Right ventricle myocardium inferior (tissue), 1 donor: Measurements from ENCODE around the gene STRN. TPM values are rescaled to one million over a fixed set of nuclear protein-coding genes. Genes with fewer than 3 reads are reported as not detected.
A peak's percentile ranks its signal among the peaks of the same experiment; 100 is the strongest.
"Not testable (repeated sequence)": the region's sequence is repeated elsewhere in the genome, so short reads cannot be mapped to it uniquely, and the experiment has no call there.

Experiments
- ATAC-seq: fragments of 200-7000 bp; cut with Tn5 transposase; one replicate; pipeline ENCODE4 v1.9.1; 2020; ENCODE audit warnings: mild to moderate bottlenecking, moderate library complexity
- DNase-seq: peaks from one replicate; pipeline ENCODE4 v3.0.0; 2021; ENCODE audit errors: missing footprints
- intact Hi-C: fragments of 100-400 bp; cut with DNase I; formaldehyde crosslinking; loops from one replicate; pipeline ENCODE4 v1.11.0; 2022
- total RNA-seq: library from RNA; stranded (reverse); fragmentation: NEBNext Ultra II Directional; extraction: Animal tissue kit (Norgen Biotek cat#: 25700); gene quantifications from one replicate; pipeline ENCODE4 v1.2.1, GENCODE V29; 2021
- donor health status: DM: no; HTN: yes; CAD: no; lungs with severe emphysema.

Gene STRN
- total RNA-seq, 1 donor from 2014 or later: 39.8 TPM

GRCh38 chr2:36922629-36923028, 43.7 kb downstream of the STRN start:
- DNase-seq, intact Hi-C loops, ATAC-seq: not testable (repeated sequence)

GRCh38 chr2:36921984-36922383, 44.4 kb downstream of the STRN start:
- intact Hi-C loops: no loop called here
- DNase-seq (no peak), ATAC-seq (no peak)

- intact Hi-C loops: no loop called here
- DNase-seq (no peak), ATAC-seq (no peak)
These were observed 47.1 kb downstream of the STRN start for GRCh38 chr2:36919041-36919837.

GRCh38 chr2:36918307-36918706, 48.0 kb downstream of the STRN start:
- DNase-seq: no peak
- intact Hi-C loops: no loop called here
- ATAC-seq: no peak

- DNase-seq (no peak), ATAC-seq (peak; percentile 46)
- intact Hi-C loops: no loop called here
These were observed 50.7 kb downstream of the STRN start for GRCh38 chr2:36915627-36916026.

- intact Hi-C loops: no loop called here
- ATAC-seq (no peak), DNase-seq (no peak)
These were observed 53.6 kb downstream of the STRN start for GRCh38 chr2:36912695-36913094.

- DNase-seq (no peak), ATAC-seq (no peak)
- intact Hi-C loops: no loop called here
These were observed 55.3 kb downstream of the STRN start for GRCh38 chr2:36911012-36911411.

- DNase-seq (no peak), ATAC-seq (no peak)
- intact Hi-C loops: no loop called here
These were observed 60.1 kb downstream of the STRN start for GRCh38 chr2:36906277-36906676.

- DNase-seq (no peak), ATAC-seq (no peak)
- intact Hi-C loops: no loop called here
These were observed 61.7 kb downstream of the STRN start for GRCh38 chr2:36904636-36905035.

- no peak for DNase-seq
- no peak for ATAC-seq
- intact Hi-C loops: no loop called here
These were observed 63.8 kb downstream of the STRN start for GRCh38 chr2:36902385-36903120.

- intact Hi-C loops: no loop called here
- no peak for ATAC-seq
These were observed 73.5 kb downstream of the STRN start for GRCh38 chr2:36892805-36893204.

GRCh38 chr2:36889795-36890194, 76.5 kb downstream of the STRN start:
- intact Hi-C loops: loop anchor here (10.0 kb wide), 1 partner anchor 155 kb away; no protein-coding TSS in a partner anchor
- no peak for ATAC-seq
- DNase-seq: no peak

More at GRCh38 chr2:36892805-36893204, 73.5 kb downstream of the STRN start:
- no peak for DNase-seq

GRCh38 chr2:36887095-36887494, 79.2 kb downstream of the STRN start:
- intact Hi-C loops: loop anchor here (10.0 kb wide), 1 partner anchor 158 kb away; no protein-coding TSS in a partner anchor
- ATAC-seq, DNase-seq: not testable (repeated sequence)

GRCh38 chr2:36886664-36887063, 79.7 kb downstream of the STRN start:
- DNase-seq (no peak), ATAC-seq (no peak)
- intact Hi-C loops: loop anchor here (10.0 kb wide), 1 partner anchor 158 kb away; no protein-coding TSS in a partner anchor

GRCh38 chr2:36885605-36886004, 80.7 kb downstream of the STRN start:
- ATAC-seq: no peak
- no peak for DNase-seq
- intact Hi-C loops: loop anchor here (10.0 kb wide), 1 partner anchor 159 kb away; no protein-coding TSS in a partner anchor

- intact Hi-C loops: loop anchor here (10.0 kb wide), 1 partner anchor 162 kb away; no protein-coding TSS in a partner anchor
- ATAC-seq (no peak), DNase-seq (no peak)
These were observed 83.8 kb downstream of the STRN start for GRCh38 chr2:36882532-36882931.

GRCh38 chr2:36881816-36882215, 84.5 kb downstream of the STRN start:
- DNase-seq: no peak
- intact Hi-C loops: loop anchor here (10.0 kb wide), 1 partner anchor 163 kb away; no protein-coding TSS in a partner anchor
- ATAC-seq: no peak

- no peak for ATAC-seq
- no peak for DNase-seq
These were observed 87.9 kb downstream of the STRN start for GRCh38 chr2:36878429-36878828.

GRCh38 chr2:36871068-36871707, 95.1 kb downstream of the STRN start:
- intact Hi-C loops: no loop called here
- DNase-seq: no peak
- ATAC-seq: no peak

More at GRCh38 chr2:36878429-36878828, 87.9 kb downstream of the STRN start:
- intact Hi-C loops: no loop called here
